CD4-positive, alpha-beta T cell treated with Interleukin-21 for 1 hour (primary cell): ENCODE measurements around the gene PANK4.

Experiments
- DNase-seq: peaks from one replicate; pipeline ENCODE4 v3.0.0-alpha.2; 2020

PANK4 gene

GRCh38 chr1:2544093-2544874 lies 17.9 kb upstream of the PANK4 start:
- no peak for DNase-seq

GRCh38 chr1:2543543-2544092 lies 17.2 kb upstream of the PANK4 start:
- DNase-seq = peak; percentile 53

GRCh38 chr1:2542246-2542915 lies 16.0 kb upstream of the PANK4 start:
- DNase-seq = no peak

GRCh38 chr1:2541619-2542245 lies 15.3 kb upstream of the PANK4 start:
- no peak for DNase-seq

- DNase-seq = no peak
These were observed 14.6 kb upstream of the PANK4 start for GRCh38 chr1:2540816-2541492.

GRCh38 chr1:2539312-2539907 lies 13.0 kb upstream of the PANK4 start:
- no peak for DNase-seq

- DNase-seq = no peak
These were observed 12.5 kb upstream of the PANK4 start for GRCh38 chr1:2538872-2539271.

GRCh38 chr1:2538376-2538775 lies 12.0 kb upstream of the PANK4 start:
- no peak for DNase-seq

- no peak for DNase-seq
These were observed 11.4 kb upstream of the PANK4 start for GRCh38 chr1:2537784-2538115.

GRCh38 chr1:2535981-2536380 lies 9.6 kb upstream of the PANK4 start:
- no peak for DNase-seq

GRCh38 chr1:2535455-2535854 lies 9.1 kb upstream of the PANK4 start:
- no peak for DNase-seq

GRCh38 chr1:2534687-2535441 lies 8.5 kb upstream of the PANK4 start:
- no peak for DNase-seq

GRCh38 chr1:2534315-2534686 lies 7.9 kb upstream of the PANK4 start:
- DNase-seq = no peak

GRCh38 chr1:2533365-2533764 lies 7.0 kb upstream of the PANK4 start:
- DNase-seq = no peak

GRCh38 chr1:2532485-2533160 lies 6.2 kb upstream of the PANK4 start:
- DNase-seq = no peak

GRCh38 chr1:2530513-2531361 lies 4.3 kb upstream of the PANK4 start:
- no peak for DNase-seq

- no peak for DNase-seq
These were observed 3.6 kb upstream of the PANK4 start, which contains the start of gene HES5 for GRCh38 chr1:2529784-2530512. TSS of gene HES5 (minus strand) at chr1:2530263. CDS start at chr1:2530164, 99 bp downstream.

- DNase-seq = peak; percentile 58
These were observed 2.8 kb upstream of the PANK4 start for GRCh38 chr1:2528966-2529783.

- DNase-seq = no peak
These were observed 2.2 kb upstream of the PANK4 start for GRCh38 chr1:2528611-2528965.
